ENCODE measurements around the gene MCFD2. TPM values are rescaled to one million over a fixed set of nuclear protein-coding genes. Genes with fewer than 3 reads are reported as not detected.
"Not testable (repeated sequence)": the region's sequence is repeated elsewhere in the genome, so short reads cannot be mapped to it uniquely, and the experiment has no call there.

The MCFD2 gene
- polyA plus RNA-seq, 3 donors: 82.7 to 90.1 (median 87.1) TPM

- DNase-seq: no peak
Measured at GRCh38 chr2:46909150-46909549, 6.5 kb downstream of the MCFD2 start.

- DNase-seq: not testable (repeated sequence)
Measured at GRCh38 chr2:46904908-46905678, 10.5 kb downstream of the MCFD2 start.

DNA sequence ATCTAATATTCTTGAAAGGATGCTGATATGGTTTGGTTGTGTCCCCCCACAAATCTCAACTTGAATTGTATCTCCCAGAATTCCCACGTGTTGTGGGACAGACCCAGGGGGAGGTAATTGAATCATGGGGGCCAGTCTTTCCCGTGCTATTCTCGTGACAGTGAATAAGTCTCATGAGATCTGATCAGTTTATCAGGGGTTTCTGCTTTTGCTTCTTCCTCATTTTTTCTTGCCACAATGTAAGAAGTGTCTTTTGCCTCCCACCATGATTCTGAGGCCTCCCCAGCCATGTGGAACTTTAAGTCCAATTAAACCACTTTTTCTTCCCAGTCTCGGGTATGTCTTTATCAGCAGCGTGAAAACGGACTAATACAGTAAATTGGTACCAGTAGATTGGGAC lies 12.6 kb downstream of the MCFD2 start:
- DNase-seq: not testable (repeated sequence)

- DNase-seq: no peak
Measured at GRCh38 chr2:46902465-46902864, 13.1 kb downstream of the MCFD2 start.

DNA sequence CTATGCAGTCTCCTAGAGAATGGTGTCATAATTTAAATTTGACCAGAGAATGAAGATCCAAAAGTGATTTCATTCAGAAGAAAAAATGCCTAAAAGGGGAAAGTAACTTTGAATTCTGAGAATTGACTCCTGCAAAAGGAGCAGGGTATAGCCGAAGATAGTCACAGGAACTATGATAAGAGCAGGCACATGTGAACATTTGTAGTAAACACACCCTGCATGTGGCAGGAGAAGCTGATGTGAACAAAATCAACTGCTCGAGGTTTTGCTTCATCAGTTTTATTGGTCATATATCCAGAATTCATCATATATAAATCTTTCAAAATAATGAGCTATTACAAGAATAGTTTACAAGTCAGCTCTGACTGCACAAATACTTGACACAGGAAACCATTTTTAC lies 14.0 kb downstream of the MCFD2 start:
- no peak for DNase-seq

DNA sequence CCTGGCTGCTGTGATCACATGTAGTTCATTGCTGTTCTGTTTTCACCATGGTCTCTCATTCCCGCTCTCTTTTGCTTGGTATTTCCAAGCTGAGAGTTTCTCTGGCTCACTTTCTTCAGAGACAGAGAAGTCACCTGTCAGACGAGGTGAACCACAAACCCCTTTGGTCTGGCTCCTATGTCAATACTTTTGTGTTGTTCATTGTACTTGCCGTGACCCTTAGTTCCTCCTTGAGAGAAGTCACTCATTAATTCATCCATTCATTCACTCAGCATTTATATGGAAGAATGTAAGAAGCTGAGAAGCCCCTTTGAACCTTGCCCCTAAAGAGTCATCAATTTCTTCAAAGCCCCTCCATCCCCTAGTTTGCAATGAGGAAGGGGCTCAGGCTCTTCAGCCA lies 15.2 kb downstream of the MCFD2 start:
- no peak for DNase-seq

DNA sequence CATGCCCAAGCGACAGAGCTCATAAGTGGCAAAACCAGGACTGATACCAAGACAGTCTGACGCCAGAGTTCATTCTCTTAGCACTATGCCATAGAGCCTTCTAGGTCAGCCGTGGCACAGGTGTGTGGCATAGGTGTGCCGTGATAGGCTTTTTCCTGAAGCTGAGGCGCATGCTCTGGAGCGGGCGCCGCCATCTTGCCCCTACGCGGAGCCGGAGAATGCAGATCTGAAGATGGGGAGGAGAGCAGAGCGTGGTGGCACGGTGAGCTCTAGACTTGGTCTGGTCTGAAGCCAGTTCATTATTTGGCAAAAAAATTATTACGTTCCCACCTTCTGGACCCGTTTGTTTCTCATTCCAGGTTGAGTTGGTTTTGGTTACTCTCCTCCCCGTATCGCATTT lies 16.6 kb downstream of the MCFD2 start:
- no peak for DNase-seq

- DNase-seq: no peak
Measured at GRCh38 chr2:46898024-46898423, 17.6 kb downstream of the MCFD2 start.

DNA sequence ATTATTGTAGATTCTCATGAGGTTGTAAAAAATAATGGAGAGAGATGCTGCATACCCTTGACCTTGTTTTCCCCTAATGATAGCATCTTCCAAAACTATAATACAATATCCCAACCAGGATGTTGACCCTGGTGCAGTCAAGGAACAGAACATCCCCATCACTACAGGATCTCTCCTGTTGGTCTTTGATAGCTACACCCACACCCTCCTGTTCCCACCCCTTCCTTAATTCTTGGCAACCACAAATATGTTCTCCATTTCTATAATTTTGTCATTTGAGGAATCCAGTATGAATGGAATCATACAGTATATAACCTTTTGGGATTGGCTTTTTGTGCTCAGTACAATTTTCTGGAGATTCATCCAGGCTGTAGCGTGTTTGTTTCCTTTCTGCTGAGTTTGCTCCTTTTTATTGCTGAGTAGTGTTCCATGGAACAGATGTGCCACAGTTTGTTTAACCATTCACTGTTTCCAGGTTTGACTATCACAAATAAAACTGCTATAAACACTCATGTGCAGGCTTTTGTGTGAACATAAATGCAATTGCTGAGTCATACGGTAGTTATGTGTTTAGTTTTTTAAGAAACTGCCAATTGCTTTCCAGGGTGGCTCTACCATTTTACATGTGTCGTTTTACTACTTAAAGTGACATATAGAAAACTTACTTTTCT lies 22.2 kb downstream of the MCFD2 start:
- no peak for DNase-seq

DNA sequence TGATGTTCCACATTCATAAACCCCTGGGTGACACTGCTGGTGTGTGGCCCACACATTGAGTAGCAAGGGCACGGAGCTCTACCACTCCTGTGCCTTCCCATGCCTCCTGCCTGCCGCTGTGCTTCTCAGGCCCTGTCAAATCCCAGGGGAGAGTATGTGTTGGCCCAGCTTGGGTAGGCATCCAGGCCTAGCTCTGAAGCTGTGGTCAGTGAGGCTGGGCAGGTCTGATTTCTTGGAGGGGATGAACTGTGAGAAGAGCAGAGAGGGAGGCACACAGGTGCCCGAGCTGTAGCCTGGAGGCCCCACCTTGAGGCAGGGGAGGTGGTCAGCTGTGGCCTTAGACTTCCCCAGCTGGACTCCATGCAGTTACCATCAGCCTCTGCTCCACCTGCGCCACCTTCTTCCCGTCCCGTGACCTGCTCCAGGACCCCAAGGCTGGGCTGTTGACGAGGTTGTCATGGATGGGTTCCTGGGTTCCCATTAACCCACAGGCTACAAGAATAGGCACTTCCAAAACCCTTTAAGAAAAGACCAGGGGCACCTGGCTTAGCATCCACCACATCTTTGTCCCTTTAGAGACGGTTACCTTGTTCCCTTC lies 23.6 kb downstream of the MCFD2 start:
- no peak for DNase-seq

DNA sequence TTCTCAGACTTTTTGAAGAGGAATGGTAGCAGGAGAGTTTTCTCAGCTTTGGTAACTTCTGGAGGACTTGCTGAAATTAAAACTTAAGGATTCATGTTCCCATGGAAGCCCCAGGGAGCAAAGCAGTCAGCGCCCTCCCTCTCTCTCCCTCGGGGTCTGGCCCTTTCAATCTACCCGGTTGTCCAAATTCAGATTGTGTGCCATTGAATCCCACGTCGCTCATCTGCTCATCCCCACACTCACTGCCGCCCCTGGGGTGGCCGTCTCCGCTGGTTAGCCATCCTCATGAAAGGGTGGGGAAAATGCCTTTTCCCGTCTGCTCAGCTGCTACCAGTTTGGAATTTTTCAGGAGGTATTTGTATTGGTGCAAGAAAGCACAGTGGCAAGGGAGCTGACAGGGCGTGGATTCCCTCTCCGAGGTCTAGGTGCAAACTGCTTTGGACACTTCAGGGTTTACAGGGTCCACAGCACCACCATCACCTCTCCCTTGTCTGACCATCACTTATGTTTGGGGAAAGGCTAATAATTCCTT lies 27.1 kb downstream of the MCFD2 start:
- no peak for DNase-seq

GRCh38 chr2:46887028-46887885 lies 28.3 kb downstream of the MCFD2 start:
- DNase-seq: no peak

DNA sequence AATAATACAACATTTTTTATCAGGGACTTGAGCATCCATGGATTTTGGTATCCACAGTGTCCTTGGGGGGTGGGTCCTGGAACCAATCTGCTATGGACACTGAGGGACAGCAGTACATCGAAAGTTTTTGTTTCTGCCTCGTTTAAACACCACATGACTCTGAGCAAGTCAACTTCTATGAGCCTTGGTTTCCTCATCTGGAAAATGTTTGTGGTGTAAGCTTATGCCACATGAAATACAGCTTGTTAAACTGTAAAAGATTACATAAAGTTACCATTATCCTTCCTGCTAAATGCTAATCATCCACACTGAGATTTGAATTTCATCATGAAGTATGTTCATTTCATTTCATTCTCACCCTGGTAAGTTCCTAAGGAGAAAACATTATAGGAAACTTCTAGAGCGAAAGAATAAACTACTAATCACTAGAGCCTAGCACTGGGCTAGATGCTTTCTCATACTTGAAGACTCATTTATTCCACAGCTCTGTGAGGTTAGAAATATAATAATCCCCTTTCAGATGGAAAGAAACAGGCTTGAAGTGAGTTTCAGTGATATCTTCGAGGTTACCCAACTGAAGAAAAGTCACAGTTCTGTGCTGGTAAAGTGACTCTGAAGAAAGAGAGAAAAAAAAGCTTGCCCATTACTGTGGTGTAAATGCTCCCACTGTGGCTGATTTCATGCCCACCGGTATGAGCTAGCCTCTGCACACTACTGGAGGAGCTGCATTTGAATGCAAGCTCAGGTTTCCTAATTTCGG lies 29.2 kb downstream of the MCFD2 start:
- DNase-seq: no peak

GRCh38 chr2:46885376-46885775 lies 30.2 kb downstream of the MCFD2 start:
- DNase-seq: no peak

- DNase-seq: no peak
Measured at GRCh38 chr2:46879511-46879910, 36.1 kb downstream of the MCFD2 start.

GRCh38 chr2:46878886-46879285 lies 36.7 kb downstream of the MCFD2 start:
- peak; percentile 63 for DNase-seq

DNA sequence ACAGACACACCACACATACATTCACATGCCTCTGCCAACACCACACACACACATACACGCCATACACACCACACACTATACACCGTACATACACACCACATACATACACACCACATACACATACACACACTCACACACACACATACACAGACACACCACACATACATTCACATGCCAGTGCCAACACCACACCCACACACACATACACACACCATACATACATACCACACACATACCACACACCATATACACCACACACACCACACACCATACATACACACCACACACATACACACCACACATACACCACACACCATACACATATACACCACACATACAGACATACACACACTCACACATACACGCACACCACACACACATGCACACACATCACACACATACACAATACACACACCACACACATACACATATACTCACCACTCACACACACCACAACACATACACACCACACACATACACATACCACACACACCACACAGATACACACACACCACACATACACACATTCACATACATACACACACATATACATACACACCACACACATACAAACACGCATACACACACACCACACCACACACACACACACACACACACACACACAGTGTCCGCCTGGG lies 37.2 kb downstream of the MCFD2 start:
- no peak for DNase-seq

DNA sequence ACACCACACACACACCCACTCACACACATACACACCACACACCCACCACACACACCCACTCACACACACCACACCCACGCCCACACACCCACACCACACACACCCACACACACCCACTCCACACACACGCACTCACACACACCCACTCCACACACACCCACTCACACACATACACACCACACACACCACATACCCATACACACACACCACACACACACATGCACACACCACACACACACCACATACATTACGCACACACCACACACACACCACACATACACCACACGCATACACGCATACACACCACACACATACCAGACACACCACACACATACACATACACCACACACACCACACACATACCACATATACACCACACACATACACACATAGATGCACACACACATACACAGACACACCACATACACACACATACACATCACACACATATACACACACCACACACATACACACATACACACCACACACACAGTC lies 37.9 kb downstream of the MCFD2 start:
- no peak for DNase-seq

DNA sequence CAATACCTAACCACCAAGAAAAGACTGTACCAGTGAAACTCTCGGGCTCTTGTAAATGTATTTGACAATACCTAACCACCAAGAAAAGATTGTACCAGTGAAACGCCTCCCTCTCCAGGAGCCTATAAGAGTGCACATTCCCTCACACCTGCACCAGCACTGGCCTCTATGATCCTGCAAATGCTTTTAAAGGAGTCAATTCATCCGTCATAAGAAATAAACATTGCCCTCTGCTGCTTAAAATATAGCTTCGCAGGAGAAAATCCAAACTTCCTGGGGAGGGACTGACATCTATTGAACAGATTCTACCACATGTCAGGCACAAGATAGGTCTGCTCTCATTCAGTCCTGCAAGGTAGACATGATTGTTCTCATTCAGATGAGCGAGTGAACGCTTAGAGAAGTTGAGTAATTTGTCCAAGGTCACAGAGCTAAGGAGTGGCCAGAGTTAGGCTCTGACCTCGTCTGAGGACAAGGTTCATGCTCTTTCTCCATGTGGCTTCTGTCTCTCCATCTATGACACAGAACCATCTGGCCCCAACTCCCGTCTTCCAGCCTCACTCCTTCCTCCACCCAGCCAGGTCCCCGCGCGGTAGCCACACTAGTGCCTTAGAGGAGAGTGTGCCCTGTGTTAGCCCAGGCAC lies 38.7 kb downstream of the MCFD2 start:
- DNase-seq: peak; percentile 42

Data from renal pelvis (tissue), 4 donors.